GM12878 (cell line): ENCODE data around the gene SEMA4C. TPM values are rescaled to one million over a fixed set of nuclear protein-coding genes. Genes with fewer than 3 reads are reported as not detected.

Experiments used
- ATAC-seq: fragments of 200-7000 bp; cut with Tn5 transposase; 3 replicates; pipeline ENCODE4 v1.9.1; 2020; ENCODE audit warnings: mild to moderate bottlenecking, moderate library complexity
- BruUV-seq: library from RNA; stranded (reverse); fragments of 400-500 nt; replicated peaks from 2 replicates; lab custom pipeline; 2021; lab: Mats Ljungman, UMichigan
- CTCF ChIA-PET: fragments of 300-600 bp; sonication (Branson Sonifier 250); formaldehyde crosslinking; extraction: SDS; loops from one replicate; lab custom pipeline; 2021; ENCODE audit warnings: inconsistent platforms; lab: Yijun Ruan, JAX
- POLR2A ChIA-PET: fragments of 350-600 bp; formaldehyde crosslinking; extraction: SDS; loops from one replicate; lab custom pipeline; 2021; ENCODE audit warnings: inconsistent platforms; lab: Charles Lee
- RAD21 ChIA-PET: fragments of 300-600 bp; sonication (Branson Sonifier 250); formaldehyde crosslinking; loops from one replicate; lab custom pipeline; 2023; ENCODE audit warnings: antibody characterized with exemption; ENCODE audit not compliant: unreplicated experiment; lab: Charles Lee
- SMC1A ChIA-PET: fragments of 300-600 bp; sonication (Branson Sonifier 250); formaldehyde crosslinking; loops from one replicate; lab custom pipeline; 2023; ENCODE audit not compliant: unreplicated experiment, uncharacterized antibody; lab: Charles Lee
- DNase-seq: peaks from one replicate; pipeline ENCODE4 v3.0.0-alpha.2; 2011; ENCODE audit warnings: low read depth, low spot score
- FAIRE-seq: peaks from 3 replicates; lab custom pipeline; 2011; peaks lifted over from hg19 to GRCh38; lab: Jason Lieb, UNC
- H2AFZ ChIP-seq: 2 replicates; pipeline ENCODE4 v1.6.0; 2011; ENCODE audit warnings: low read depth, low read length, control low read depth; ENCODE audit not compliant: control insufficient read depth
- H3K27ac ChIP-seq: 2 replicates; pipeline ENCODE4 v1.5.1; 2011; ENCODE audit warnings: control low read depth; ENCODE audit not compliant: control insufficient read depth, insufficient read depth
- H3K27me3 ChIP-seq, 2 experiments: replicated peaks in 1 of 2; 2 replicates each; pipeline versions ENCODE4 v1.6.0 to v1.6.1; 2011; ENCODE audit warnings: low read length in 1 of 2; ENCODE audit not compliant: control insufficient read depth in 2 of 2, insufficient read depth in 2 of 2
- H3K36me3 ChIP-seq, 2 experiments: 2 replicates each; pipeline ENCODE4 v1.5.1; 2011; ENCODE audit warnings: low read length in 1 of 2; ENCODE audit not compliant: control insufficient read depth in 2 of 2, insufficient read depth in 2 of 2
- H3K4me1 ChIP-seq: 2 replicates; pipeline ENCODE4 v1.6.1; 2011; ENCODE audit warnings: mild to moderate bottlenecking, low read length, moderate library complexity, mixed read lengths; ENCODE audit not compliant: control insufficient read depth, insufficient read depth
- H3K4me2 ChIP-seq: 2 replicates; pipeline ENCODE4 v1.6.0; 2011; ENCODE audit warnings: control low read depth; ENCODE audit not compliant: control insufficient read depth, insufficient read depth
- H3K4me3 ChIP-seq: fragments of 200-600 bp; sonication (generic); 2 replicates; pipeline ENCODE4 v1.5.1; 2016
- H3K79me2 ChIP-seq: 2 replicates; pipeline ENCODE4 v1.6.0; 2011; ENCODE audit warnings: low read length; ENCODE audit not compliant: control insufficient read depth, insufficient read depth
- H3K9ac ChIP-seq: 2 replicates; pipeline ENCODE4 v1.8.0; 2011; ENCODE audit warnings: low read length, control low read depth, mixed read lengths; ENCODE audit not compliant: control insufficient read depth, insufficient read depth
- H3K9me3 ChIP-seq: replicated peaks from 3 replicates; pipeline ENCODE4 v1.5.1; 2011; ENCODE audit warnings: mild to moderate bottlenecking, low read length; ENCODE audit not compliant: control insufficient read depth, insufficient read depth
- H4K20me1 ChIP-seq: 2 replicates; pipeline ENCODE4 v1.6.0; 2011; ENCODE audit not compliant: control insufficient read depth, insufficient read depth
- BACH1 ChIP-seq: fragments of 450-650 bp; IDR thresholded peaks from 2 replicates; pipeline ENCODE4 v1.6.1; 2017; ENCODE audit warnings: mild to moderate bottlenecking, borderline replicate concordance
- CHD4 ChIP-seq: fragments of 200-600 bp; sonication (generic); IDR thresholded peaks from 2 replicates; pipeline ENCODE4 v1.6.1; 2016; ENCODE audit warnings: mild to moderate bottlenecking
- LARP7 ChIP-seq: fragments of 450-650 bp; IDR thresholded peaks from 2 replicates; pipeline ENCODE4 v1.6.1; 2017; ENCODE audit warnings: mild to moderate bottlenecking
- SMARCA5 ChIP-seq: fragments of 450-650 bp; IDR thresholded peaks from 2 replicates; pipeline ENCODE4 v1.6.1; 2017; ENCODE audit warnings: mild to moderate bottlenecking
- ZNF687 ChIP-seq: fragments of 450-650 bp; IDR thresholded peaks from 2 replicates; pipeline ENCODE4 v1.6.1; 2017; ENCODE audit warnings: mild to moderate bottlenecking, moderate library complexity
- WGBS: methylation state at CpG from one replicate; pipeline ENCODE4 v1.1.6; 2016; ENCODE audit warnings: low lambda C conversion rate; ENCODE audit not compliant: insufficient replicate concordance, insufficient coverage; ENCODE audit errors: missing lambda C conversion rate; 5-methylcytosine and 5-hydroxymethylcytosine counted together
- in situ Hi-C: fragments of 300-500 bp; cut with MboI; formaldehyde crosslinking; loops from 9 replicates; pipeline ENCODE4 v1.14.3; 2018; ENCODE audit warnings: mixed read lengths
- intact Hi-C: fragments of 100-400 bp; cut with micrococcal nuclease; formaldehyde crosslinking; loops from one replicate; pipeline ENCODE4 v1.14.2; 2022; ENCODE audit not compliant: unreplicated experiment
- polyA plus RNA-seq, 11 experiments: library from polyadenylated mRNA; depleted of rRNA in 4 of 11; unstranded in 6 of 11; stranded (reverse) in 5 of 11; fragments of >200 nt; fragmentation: Nextera tagmentation in 4 of 11; fragmentation: Illumina TruSeq in 1 of 11; extraction: Ambion mirVana in 4 of 11; extraction: Trizol in 1 of 11; gene quantifications; 1 replicate in 1 of 11; 2 replicates in 10 of 11; pipeline versions ENCODE4 v1.2.1 to v1.2.3, GENCODE V29; 2011 to 2016; ENCODE audit warnings: inconsistent platforms in 2 of 11, missing spikeins in 2 of 11, low read depth in 1 of 11
- total RNA-seq, 4 experiments: library from RNA; depleted of rRNA in 3 of 4; stranded (reverse); fragments of >200 nt in 3 of 4; fragmentation: Illumina TruSeq in 1 of 4; extraction: Trizol in 1 of 4; gene quantifications; 2 replicates each; pipeline versions ENCODE4 v1.2.1 to v1.2.3, GENCODE V29; 2013 to 2021
- TF ChIP-seq, protein P1 (sequence below): fragments of 450-650 bp; IDR thresholded peaks from 2 replicates; pipeline ENCODE4 v1.6.1; 2017; ENCODE audit warnings: antibody characterized with exemption, mild to moderate bottlenecking, moderate library complexity
- TF ChIP-seq, protein P2 (sequence below): IDR thresholded peaks from 2 replicates; pipeline ENCODE4 v1.6.1; 2011; ENCODE audit warnings: mild to moderate bottlenecking, low read depth, low read length, moderate library complexity; ENCODE audit not compliant: insufficient replicate concordance

Gene SEMA4C
- total and polyA plus RNA-seq, 10 of the 15 experiments (the other 5 are each of a cell fraction or from before 2014, with no cell fraction given): 0.06 to 21.6 (median 6.8) TPM

DNA sequence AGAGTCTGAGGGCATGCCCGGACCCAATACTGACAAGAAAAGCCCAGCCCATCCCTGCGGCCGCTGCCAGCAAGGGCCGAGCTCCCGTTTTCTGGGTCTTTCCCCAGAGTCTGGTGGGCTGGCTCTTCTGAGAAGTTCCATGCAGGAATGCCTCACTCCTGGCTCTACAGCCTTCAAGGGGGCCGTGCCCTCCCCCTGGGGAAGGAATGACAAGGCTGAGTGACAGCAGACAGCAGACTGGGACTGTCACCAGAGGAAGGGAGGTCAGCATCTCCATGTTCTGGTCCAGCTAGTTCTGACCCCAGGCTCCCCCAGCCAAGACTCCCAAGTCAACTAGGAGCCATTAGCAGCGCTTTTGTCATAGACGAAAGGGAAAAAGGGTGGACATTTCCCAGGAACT lies 13.0 kb upstream of the SEMA4C start:
- H3K4me1 ChIP-seq: no peaks in the 10 kb centered on the region; the same call in 1 of the 2 replicates
- no peaks in the 10 kb centered on the region for H3K36me3 ChIP-seq
- H3K9ac ChIP-seq: no peak overlapping the region
- SMC1A ChIA-PET: interaction anchor here (0.7 to 1.1 kb wide), 2 partner anchors 11 to 19 kb away, joined by 3 read pairs; no protein-coding TSS in a partner anchor
- DNase-seq: no peak
- CTCF ChIA-PET: no interaction called here
- no peak overlapping the region for H3K4me3 ChIP-seq
- intact Hi-C loops: no loop called here
- POLR2A ChIA-PET: interaction anchor here (1.4 kb wide), 1 partner anchor 9 kb away, joined by 5 read pairs; no protein-coding TSS in a partner anchor
- no TSS peak for BruUV-seq
- no peaks in the 10 kb centered on the region for H4K20me1 ChIP-seq
- H3K27ac ChIP-seq: no peak overlapping the region
- RAD21 ChIA-PET: no interaction called here
- in situ Hi-C loops: no loop called here
- no peak for FAIRE-seq
- WGBS: 33% methylated on average over 8 of the region's 8 CpGs
- H3K9me3 ChIP-seq: no peaks in the 10 kb centered on the region
- no peak overlapping the region for H2AFZ ChIP-seq
- no peak for ATAC-seq
- TF ChIP-seq BACH1 (no peak), LARP7 (no peak)
- H3K27me3 ChIP-seq: no peaks in the 10 kb centered on the region
- no peaks in the 10 kb centered on the region for H3K79me2 ChIP-seq
- no peak overlapping the region for H3K4me2 ChIP-seq

DNA sequence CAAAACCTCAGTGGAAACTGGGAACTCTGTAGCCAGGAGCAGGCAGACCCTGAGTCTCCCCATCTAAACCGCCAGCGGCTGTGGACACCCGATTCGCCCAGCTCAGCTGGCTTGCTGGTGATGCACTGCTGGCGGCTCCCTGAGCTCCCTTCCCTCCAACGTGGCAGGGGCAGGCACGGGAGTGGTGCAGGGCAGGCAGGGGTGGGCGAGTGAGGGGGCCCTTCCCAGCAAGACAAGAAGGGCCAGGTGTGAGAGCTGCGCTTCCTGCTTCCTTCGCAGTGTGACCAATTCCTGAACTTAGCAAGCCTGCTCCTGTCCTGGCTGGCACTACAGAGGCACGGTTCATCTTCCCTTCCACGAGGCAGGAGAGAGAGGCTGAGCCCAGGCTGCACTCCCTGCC lies 12.3 kb upstream of the SEMA4C start:
- Histone ChIP-seq H3K9ac (no peak overlapping the region), H3K27me3 (no peaks in the 10 kb centered on the region), H3K9me3 (no peaks in the 10 kb centered on the region), H3K4me3 (no peak overlapping the region), H3K36me3 (no peaks in the 10 kb centered on the region), H3K79me2 (no peaks in the 10 kb centered on the region), H3K27ac (no peak overlapping the region), H4K20me1 (no peaks in the 10 kb centered on the region), H3K4me1 (no peaks in the 10 kb centered on the region; the same call in 1 of the 2 replicates), H2AFZ (no peak overlapping the region), H3K4me2 (no peak overlapping the region)
- ChIA-PET SMC1A (no interaction called here), RAD21 (no interaction called here), POLR2A (interaction anchor here (1.4 kb wide), 1 partner anchor 8 kb away, joined by 5 read pairs; no protein-coding TSS in a partner anchor), CTCF (no interaction called here)
- WGBS: 45% methylated on average over 12 of the region's 12 CpGs
- DNase-seq: no peak
- no peak for FAIRE-seq
- no peak for ATAC-seq
- in situ Hi-C loops: no loop called here
- intact Hi-C loops: no loop called here
- no TSS peak for BruUV-seq
- TF ChIP-seq, protein P1, sequence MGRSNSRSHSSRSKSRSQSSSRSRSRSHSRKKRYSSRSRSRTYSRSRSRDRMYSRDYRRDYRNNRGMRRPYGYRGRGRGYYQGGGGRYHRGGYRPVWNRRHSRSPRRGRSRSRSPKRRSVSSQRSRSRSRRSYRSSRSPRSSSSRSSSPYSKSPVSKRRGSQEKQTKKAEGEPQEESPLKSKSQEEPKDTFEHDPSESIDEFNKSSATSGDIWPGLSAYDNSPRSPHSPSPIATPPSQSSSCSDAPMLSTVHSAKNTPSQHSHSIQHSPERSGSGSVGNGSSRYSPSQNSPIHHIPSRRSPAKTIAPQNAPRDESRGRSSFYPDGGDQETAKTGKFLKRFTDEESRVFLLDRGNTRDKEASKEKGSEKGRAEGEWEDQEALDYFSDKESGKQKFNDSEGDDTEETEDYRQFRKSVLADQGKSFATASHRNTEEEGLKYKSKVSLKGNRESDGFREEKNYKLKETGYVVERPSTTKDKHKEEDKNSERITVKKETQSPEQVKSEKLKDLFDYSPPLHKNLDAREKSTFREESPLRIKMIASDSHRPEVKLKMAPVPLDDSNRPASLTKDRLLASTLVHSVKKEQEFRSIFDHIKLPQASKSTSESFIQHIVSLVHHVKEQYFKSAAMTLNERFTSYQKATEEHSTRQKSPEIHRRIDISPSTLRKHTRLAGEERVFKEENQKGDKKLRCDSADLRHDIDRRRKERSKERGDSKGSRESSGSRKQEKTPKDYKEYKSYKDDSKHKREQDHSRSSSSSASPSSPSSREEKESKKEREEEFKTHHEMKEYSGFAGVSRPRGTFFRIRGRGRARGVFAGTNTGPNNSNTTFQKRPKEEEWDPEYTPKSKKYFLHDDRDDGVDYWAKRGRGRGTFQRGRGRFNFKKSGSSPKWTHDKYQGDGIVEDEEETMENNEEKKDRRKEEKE: no peak
- TF ChIP-seq, protein P2, sequence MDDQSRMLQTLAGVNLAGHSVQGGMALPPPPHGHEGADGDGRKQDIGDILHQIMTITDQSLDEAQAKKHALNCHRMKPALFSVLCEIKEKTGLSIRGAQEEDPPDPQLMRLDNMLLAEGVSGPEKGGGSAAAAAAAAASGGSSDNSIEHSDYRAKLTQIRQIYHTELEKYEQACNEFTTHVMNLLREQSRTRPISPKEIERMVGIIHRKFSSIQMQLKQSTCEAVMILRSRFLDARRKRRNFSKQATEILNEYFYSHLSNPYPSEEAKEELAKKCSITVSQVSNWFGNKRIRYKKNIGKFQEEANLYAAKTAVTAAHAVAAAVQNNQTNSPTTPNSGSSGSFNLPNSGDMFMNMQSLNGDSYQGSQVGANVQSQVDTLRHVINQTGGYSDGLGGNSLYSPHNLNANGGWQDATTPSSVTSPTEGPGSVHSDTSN: no peak
- TF ChIP-seq CHD4 (no peak), SMARCA5 (no peak), ZNF687 (no peak)
